Activated CD4-positive, alpha-beta T cell treated with anti-CD3 and anti-CD28 coated beads, Interleukin-2, amount 50 U/mL, for 4 hours (primary cell): ENCODE measurements around the gene BUD13.

ENCODE experiments used
- DNase-seq, 2 experiments: peaks; one replicate each; pipeline ENCODE4 v3.0.0-alpha.2; 2020

Gene BUD13

GRCh38 chr11:116712428-116712827 lies 60.4 kb downstream of the BUD13 start:
- DNase-seq, result no peak

- DNase-seq, result no peak
Observed at GRCh38 chr11:116710762-116711161, 62.0 kb downstream of the BUD13 start.

GRCh38 chr11:116710001-116710674 lies 62.6 kb downstream of the BUD13 start:
- DNase-seq, result no peak

GRCh38 chr11:116707746-116708145 lies 65.0 kb downstream of the BUD13 start:
- DNase-seq, result no peak

GRCh38 chr11:116707161-116707629 lies 65.6 kb downstream of the BUD13 start:
- no peak for DNase-seq

GRCh38 chr11:116703421-116703820 lies 69.4 kb downstream of the BUD13 start:
- no peak for DNase-seq

- no peak for DNase-seq
Observed at GRCh38 chr11:116702772-116703385, 69.9 kb downstream of the BUD13 start.

GRCh38 chr11:116701876-116702275 lies 70.9 kb downstream of the BUD13 start:
- DNase-seq, result no peak

- DNase-seq, result no peak
Observed at GRCh38 chr11:116701297-116701801, 71.4 kb downstream of the BUD13 start.

GRCh38 chr11:116700586-116701220 lies 72.1 kb downstream of the BUD13 start:
- no peak for DNase-seq
